CD4-positive, alpha-beta T cell (primary cell): ENCODE data around the gene KBTBD12. TPM values are rescaled to one million over a fixed set of nuclear protein-coding genes. Genes with fewer than 3 reads are reported as not detected.

Experiments
- ATAC-seq: fragments of 200-7000 bp; cut with Tn5 transposase; one replicate; pipeline ENCODE4 v1.10.0; 2022; ENCODE audit warnings: mild to moderate bottlenecking; ENCODE audit not compliant: poor library complexity
- CTCF ChIA-PET: fragments of 350-600 bp; sonication (Branson Sonifier 250); formaldehyde crosslinking; loops from one replicate; lab custom pipeline; 2021; ENCODE audit warnings: antibody characterized with exemption, inconsistent platforms; lab: Charles Lee
- POLR2A ChIA-PET: fragments of 350-600 bp; sonication (Branson Sonifier 250); formaldehyde crosslinking; loops from one replicate; lab custom pipeline; 2021; ENCODE audit warnings: antibody characterized with exemption, inconsistent platforms; lab: Charles Lee
- DNase-seq, 14 experiments: peaks; one replicate each; pipeline ENCODE4 v3.0.0-alpha.2; 2013 to 2020; ENCODE audit warnings: mixed read lengths in 2 of 14
- H3K27ac ChIP-seq, 2 donors: one replicate each; pipeline versions ENCODE4 v1.5.1 to v1.7.0; 2013; ENCODE audit warnings: low read length in 2 of 2, low read depth in 1 of 2, mild to moderate bottlenecking in 1 of 2
- H3K27me3 ChIP-seq, 2 experiments: 1 replicate in 1 of 2; 2 replicates in 1 of 2; pipeline versions ENCODE4 v1.6.1 to v1.7.0; 2013; ENCODE audit warnings: low read length in 2 of 2, control low read depth in 1 of 2, mild to moderate bottlenecking in 1 of 2, moderate library complexity in 1 of 2; ENCODE audit not compliant: insufficient read depth in 2 of 2, control insufficient read depth in 1 of 2
- H3K36me3 ChIP-seq: one replicate; pipeline ENCODE4 v1.6.1; 2013; ENCODE audit warnings: low read length, control low read depth; ENCODE audit not compliant: insufficient read depth
- H3K4me1 ChIP-seq: one replicate; pipeline ENCODE4 v1.6.1; 2013; ENCODE audit warnings: low read length, control low read depth; ENCODE audit not compliant: insufficient read depth
- H3K4me3 ChIP-seq: one replicate; pipeline ENCODE4 v1.5.1; 2013; ENCODE audit warnings: mild to moderate bottlenecking, low read length, moderate library complexity
- H3K9me3 ChIP-seq, 2 experiments: 1 replicate in 1 of 2; 2 replicates in 1 of 2; pipeline versions ENCODE4 v1.6.1 to v1.7.0; 2013; ENCODE audit warnings: low read length in 2 of 2, mild to moderate bottlenecking in 2 of 2, control low read depth in 1 of 2, moderate library complexity in 1 of 2; ENCODE audit not compliant: control insufficient read depth in 1 of 2, insufficient read depth in 1 of 2
- H3K27ac Mint-ChIP-seq: one replicate; pipeline ENCODE4 v1.8.0; 2020; ENCODE audit warnings: mixed read lengths
- H3K27me3 Mint-ChIP-seq: one replicate; pipeline ENCODE4 v1.8.0; 2021; ENCODE audit warnings: mixed read lengths
- H3K36me3 Mint-ChIP-seq: one replicate; pipeline ENCODE4 v1.8.0; 2021; ENCODE audit warnings: low read depth, mixed read lengths
- H3K4me1 Mint-ChIP-seq: one replicate; pipeline ENCODE4 v1.8.0; 2021; ENCODE audit warnings: low read depth, mixed read lengths
- H3K4me3 Mint-ChIP-seq: one replicate; pipeline ENCODE4 v1.8.0; 2020; ENCODE audit warnings: mild to moderate bottlenecking, mixed read lengths
- H3K9me3 Mint-ChIP-seq: one replicate; pipeline ENCODE4 v1.8.0; 2020; ENCODE audit warnings: mixed read lengths
- CTCF ChIP-seq: fragments of 200-600 bp; IDR thresholded peaks from one replicate; pipeline ENCODE4 v1.8.0; 2022; ENCODE audit warnings: antibody characterized with exemption, mild to moderate bottlenecking
- intact Hi-C, 2 experiments: fragments of 100-400 bp; cut with DNase I in 1 of 2; cut with micrococcal nuclease in 1 of 2; formaldehyde crosslinking; loops; one replicate each; pipeline versions ENCODE4 v1.15.1 to v1.9.0; 2023 to 2025; cut with DNase I, micrococcal nuclease
- total RNA-seq, 174 experiments: library from RNA in 2 of 174; stranded (reverse) in 2 of 174; gene quantifications; one replicate each; pipeline ENCODE4 v1.2.3 and lab custom pipeline; 2021 to 2026

Gene KBTBD12
- total RNA-seq, 2 experiments from 2014 or later, result not detected

GRCh38 chr3:127933396-127933795 is 18.4 kb downstream of the KBTBD12 start:
- Histone ChIP-seq H3K27me3 (peaks cover 0 to 26% of the 10 kb centered on the region in 2 experiments), H3K27ac (no peak overlapping the region), H3K36me3 (no peaks in the 10 kb centered on the region), H3K9me3 (no peaks in the 10 kb centered on the region), H3K4me3 (no peak overlapping the region), H3K4me1 (no peaks in the 10 kb centered on the region)
- no peak overlapping the region for H3K4me3 Mint-ChIP-seq
- no peaks in the 10 kb centered on the region for H3K4me1 Mint-ChIP-seq
- peaks cover 53% of the 10 kb centered on the region for H3K27me3 Mint-ChIP-seq
- CTCF ChIA-PET, result interaction anchor here (1.3 kb wide), 1 partner anchor 10 kb away, joined by 3 read pairs; no protein-coding TSS in a partner anchor
- no peaks in the 10 kb centered on the region for H3K36me3 Mint-ChIP-seq
- no peak for ATAC-seq
- intact Hi-C loops, result no loop called here
- POLR2A ChIA-PET, result no interaction called here
- H3K9me3 Mint-ChIP-seq, result no peaks in the 10 kb centered on the region
- DNase-seq, result no peak
- TF ChIP-seq CTCF, result no peak
- no peak overlapping the region for H3K27ac Mint-ChIP-seq

- POLR2A ChIA-PET, result no interaction called here
- no peak for ATAC-seq
- no peak overlapping the region for H3K4me3 ChIP-seq
- Mint-ChIP-seq H3K27ac (no peak overlapping the region), H3K4me1 (no peaks in the 10 kb centered on the region), H3K27me3 (peaks cover 25% of the 10 kb centered on the region), H3K36me3 (no peaks in the 10 kb centered on the region), H3K9me3 (peaks cover 4% of the 10 kb centered on the region), H3K4me3 (no peak overlapping the region)
- no peaks in the 10 kb centered on the region for H3K4me1 ChIP-seq
- no peaks in the 10 kb centered on the region for H3K36me3 ChIP-seq
- CTCF ChIA-PET, result no interaction called here
- no peaks in the 10 kb centered on the region for H3K9me3 ChIP-seq
- no peak for TF ChIP-seq CTCF
- DNase-seq, result no peak
- peaks cover 0 to 15% of the 10 kb centered on the region in 2 experiments for H3K27me3 ChIP-seq
- intact Hi-C loops, result no loop called here
- H3K27ac ChIP-seq, result no peak overlapping the region
Measured at GRCh38 chr3:127938800-127939199, 23.8 kb downstream of the KBTBD12 start.

- ChIA-PET POLR2A (no interaction called here), CTCF (no interaction called here)
- Histone ChIP-seq H3K9me3 (no peaks in the 10 kb centered on the region), H3K4me1 (no peaks in the 10 kb centered on the region), H3K27ac (no peak overlapping the region), H3K4me3 (no peak overlapping the region), H3K36me3 (no peaks in the 10 kb centered on the region), H3K27me3 (peaks cover 0 to 10% of the 10 kb centered on the region in 2 experiments)
- ATAC-seq (no peak), DNase-seq (no peak)
- H3K9me3 Mint-ChIP-seq, result peaks cover 7% of the 10 kb centered on the region
- no peak overlapping the region for H3K27ac Mint-ChIP-seq
- H3K27me3 Mint-ChIP-seq, result peaks cover 15% of the 10 kb centered on the region
- no peaks in the 10 kb centered on the region for H3K4me1 Mint-ChIP-seq
- H3K4me3 Mint-ChIP-seq, result no peak overlapping the region
- no peaks in the 10 kb centered on the region for H3K36me3 Mint-ChIP-seq
- TF ChIP-seq CTCF, result no peak
- intact Hi-C loops, result no loop called here
Measured at GRCh38 chr3:127940116-127940515, 25.1 kb downstream of the KBTBD12 start.
